ENCODE results near the gene EYS. TPM values are rescaled to one million over a fixed set of nuclear protein-coding genes. Genes with fewer than 3 reads are reported as not detected.

EYS gene
- total and polyA plus RNA-seq, 2 experiments from 2014 or later = 0.04 TPM; not detected in 1

DNA sequence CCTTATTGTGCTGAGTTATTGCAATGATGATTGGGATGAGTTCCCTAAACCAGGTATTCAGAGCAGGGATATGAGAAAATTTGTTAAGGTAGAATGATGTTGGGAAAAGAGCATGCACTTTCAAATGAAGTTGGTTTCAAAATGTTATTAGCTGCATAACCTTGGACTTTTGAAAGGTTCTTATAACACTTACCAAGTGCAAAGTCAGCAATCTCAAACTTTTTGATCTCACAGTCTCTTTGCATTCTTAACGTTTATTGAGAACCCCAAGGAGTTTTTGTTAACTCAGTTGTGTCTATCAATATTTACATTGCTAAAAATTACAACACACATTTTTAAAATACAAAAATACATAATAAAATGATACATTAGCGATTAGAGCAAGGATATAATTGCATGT lies 1269.0 kb downstream of the EYS start:
- DNase-seq = no peak
- H3K9me2 ChIP-seq (ENCODE audit: insufficient read depth) = no peaks in the 10 kb centered on the region
- TF ChIP-seq EZH2phosphoT487 (IDR thresholded peaks at IDR 0.05; ENCODE audit: insufficient read depth, low read depth) (no peak), EZH2 (IDR thresholded peaks at IDR 0.05; ENCODE audit: insufficient read depth, poor library complexity, severe bottlenecking) (no peak)
- H3F3A ChIP-seq (ENCODE audit: insufficient read depth) = no peaks in the 10 kb centered on the region
- no peaks in the 10 kb centered on the region for H4K20me1 ChIP-seq (ENCODE audit: insufficient read depth)
- no peak overlapping the region for H3K27ac ChIP-seq
- WGBS, 2 experiments (ENCODE audit: low coverage in 1 of 2, low lambda C conversion rate in 2 of 2, missing lambda C conversion rate in 2 of 2) = 38 to 44% methylated on average over 2 of the region's 2 CpGs
- no peak overlapping the region for H3K9ac ChIP-seq
- H2AFZ ChIP-seq = no peak overlapping the region
- H3K4me2 ChIP-seq (ENCODE audit: unreplicated experiment) = no peak overlapping the region
- H3K9me3 ChIP-seq (ENCODE audit: low read depth) = no peaks in the 10 kb centered on the region
- no peaks in the 10 kb centered on the region for H3K79me2 ChIP-seq (ENCODE audit: insufficient read depth)
- H3K4me1 ChIP-seq (ENCODE audit: insufficient read depth) = no peaks in the 10 kb centered on the region
- H3K4me3 ChIP-seq = no peak overlapping the region
- no peaks in the 10 kb centered on the region for H3K27me3 ChIP-seq (replicated peaks; ENCODE audit: insufficient read depth)
- in situ Hi-C loops (cut with MboI) = no loop called here
- no peaks in the 10 kb centered on the region for H3K36me3 ChIP-seq (ENCODE audit: low read depth)

DNA sequence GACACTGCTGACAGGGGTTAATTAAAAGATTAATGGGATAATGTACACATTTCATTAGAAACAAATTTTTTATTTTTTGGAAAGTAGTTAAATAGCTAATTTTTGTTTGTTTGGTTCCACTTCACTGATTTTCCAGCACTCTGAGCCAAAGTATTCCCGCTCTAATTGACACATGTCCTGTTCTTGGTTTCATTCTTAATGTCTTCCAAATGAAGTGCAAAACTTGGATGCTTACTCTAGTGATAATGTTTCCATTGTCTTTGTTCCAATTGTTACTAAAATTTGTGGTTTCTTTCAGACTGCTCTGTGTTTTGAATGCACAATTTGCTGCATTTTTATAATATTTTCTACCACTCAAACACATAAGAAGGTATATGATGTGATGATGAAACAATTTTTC lies 1277.1 kb downstream of the EYS start:
- H3K4me1 ChIP-seq (ENCODE audit: insufficient read depth) = no peaks in the 10 kb centered on the region
- H3K4me2 ChIP-seq (ENCODE audit: unreplicated experiment) = no peak overlapping the region
- H3K27me3 ChIP-seq (replicated peaks; ENCODE audit: insufficient read depth) = no peaks in the 10 kb centered on the region
- H3K79me2 ChIP-seq (ENCODE audit: insufficient read depth) = no peaks in the 10 kb centered on the region
- no peaks in the 10 kb centered on the region for H3K9me2 ChIP-seq (ENCODE audit: insufficient read depth)
- H4K20me1 ChIP-seq (ENCODE audit: insufficient read depth) = no peaks in the 10 kb centered on the region
- no peak overlapping the region for H3K4me3 ChIP-seq
- no peaks in the 10 kb centered on the region for H3K9me3 ChIP-seq (ENCODE audit: low read depth)
- 0 to 6% methylated on average over 1 of the region's 1 CpG for WGBS, 2 experiments (ENCODE audit: low coverage in 1 of 2, low lambda C conversion rate in 2 of 2, missing lambda C conversion rate in 2 of 2)
- H2AFZ ChIP-seq = no peak overlapping the region
- H3K36me3 ChIP-seq (ENCODE audit: low read depth) = no peaks in the 10 kb centered on the region
- no peak overlapping the region for H3K27ac ChIP-seq
- no peaks in the 10 kb centered on the region for H3F3A ChIP-seq (ENCODE audit: insufficient read depth)
- in situ Hi-C loops (cut with MboI) = no loop called here
- TF ChIP-seq EZH2 (IDR thresholded peaks at IDR 0.05; ENCODE audit: insufficient read depth, poor library complexity, severe bottlenecking) (no peak), EZH2phosphoT487 (IDR thresholded peaks at IDR 0.05; ENCODE audit: insufficient read depth, low read depth) (no peak)
- no peak for DNase-seq
- no peak overlapping the region for H3K9ac ChIP-seq

DNA sequence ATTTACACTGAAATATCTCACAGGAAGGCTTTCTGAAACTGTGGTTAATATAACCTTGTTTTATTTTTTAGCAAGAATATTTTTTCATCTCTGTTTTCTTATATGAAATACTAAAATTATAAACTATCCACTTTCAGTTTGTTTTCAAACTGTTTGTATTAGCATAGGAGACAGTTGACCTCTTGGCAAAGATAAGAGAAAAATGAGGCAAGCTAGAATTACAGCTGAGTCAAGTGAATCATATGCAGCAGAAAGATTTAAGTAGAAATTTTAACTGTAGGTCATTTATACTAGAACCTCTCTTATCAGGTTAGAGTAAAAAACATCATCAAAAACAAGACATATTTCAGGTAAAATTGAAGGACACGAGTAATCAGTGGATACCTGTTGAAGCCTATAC lies 1278.8 kb downstream of the EYS start:
- H3K4me3 ChIP-seq = no peak overlapping the region

DNA sequence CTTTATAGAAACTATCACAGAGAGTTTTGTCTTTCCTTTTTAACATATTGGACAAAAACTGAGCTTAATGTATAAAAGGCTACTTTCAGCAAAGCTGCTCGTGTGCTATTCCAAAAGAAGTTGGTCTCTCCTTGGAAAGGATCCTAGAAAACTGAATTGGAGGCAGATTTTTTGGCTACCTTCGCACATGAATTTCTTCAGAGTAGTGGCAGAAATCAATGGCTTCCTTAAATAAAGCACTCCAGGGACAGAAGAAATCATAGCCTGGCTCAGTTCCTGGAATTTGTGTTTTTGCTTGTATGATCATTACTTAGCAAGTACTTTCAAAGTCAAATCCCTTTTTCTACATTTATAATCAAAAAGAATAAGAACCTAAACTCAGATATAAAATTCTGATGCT lies 1291.1 kb downstream of the EYS start:
- Histone ChIP-seq H3K79me2 (ENCODE audit: insufficient read depth) (no peaks in the 10 kb centered on the region), H3K9me3 (ENCODE audit: low read depth) (no peaks in the 10 kb centered on the region), H3K4me1 (ENCODE audit: insufficient read depth) (peaks cover 7% of the 10 kb centered on the region), H4K20me1 (ENCODE audit: insufficient read depth) (no peaks in the 10 kb centered on the region), H3F3A (ENCODE audit: insufficient read depth) (no peaks in the 10 kb centered on the region), H3K9me2 (ENCODE audit: insufficient read depth) (no peaks in the 10 kb centered on the region), H3K27me3 (replicated peaks; ENCODE audit: insufficient read depth) (no peaks in the 10 kb centered on the region), H3K4me2 (ENCODE audit: unreplicated experiment) (no peak overlapping the region), H3K27ac (no peak overlapping the region), H3K36me3 (ENCODE audit: low read depth) (no peaks in the 10 kb centered on the region), H3K9ac (no peak overlapping the region), H3K4me3 (no peak overlapping the region), H2AFZ (no peak overlapping the region)
- in situ Hi-C loops (cut with MboI) = no loop called here
- 4 to 8% methylated on average over 2 of the region's 2 CpGs for WGBS, 2 experiments (ENCODE audit: low coverage in 1 of 2, low lambda C conversion rate in 2 of 2, missing lambda C conversion rate in 2 of 2)
- TF ChIP-seq EZH2 (IDR thresholded peaks at IDR 0.05; ENCODE audit: insufficient read depth, poor library complexity, severe bottlenecking) (no peak), EZH2phosphoT487 (IDR thresholded peaks at IDR 0.05; ENCODE audit: insufficient read depth, low read depth) (no peak)
- peak; percentile 2 for DNase-seq

More for the DNA sequence above, 1278.8 kb downstream of the EYS start:
- H3K9ac ChIP-seq = no peak overlapping the region
- no peak overlapping the region for H3K4me2 ChIP-seq (ENCODE audit: unreplicated experiment)
- H3K27ac ChIP-seq = no peak overlapping the region
- no peak for DNase-seq
- no peaks in the 10 kb centered on the region for H3F3A ChIP-seq (ENCODE audit: insufficient read depth)
- no peaks in the 10 kb centered on the region for H3K79me2 ChIP-seq (ENCODE audit: insufficient read depth)
- H3K4me1 ChIP-seq (ENCODE audit: insufficient read depth) = no peaks in the 10 kb centered on the region
- in situ Hi-C loops (cut with MboI) = no loop called here
- H3K9me3 ChIP-seq (ENCODE audit: low read depth) = no peaks in the 10 kb centered on the region
- H3K9me2 ChIP-seq (ENCODE audit: insufficient read depth) = no peaks in the 10 kb centered on the region
- no peaks in the 10 kb centered on the region for H3K36me3 ChIP-seq (ENCODE audit: low read depth)
- WGBS, 2 experiments (ENCODE audit: low coverage in 1 of 2, low lambda C conversion rate in 2 of 2, missing lambda C conversion rate in 2 of 2) = 13 to 23% methylated on average over 1 of the region's 1 CpG
- no peak overlapping the region for H2AFZ ChIP-seq
- no peak for TF ChIP-seq EZH2phosphoT487 (IDR thresholded peaks at IDR 0.05; ENCODE audit: insufficient read depth, low read depth)
- no peak for TF ChIP-seq EZH2 (IDR thresholded peaks at IDR 0.05; ENCODE audit: insufficient read depth, poor library complexity, severe bottlenecking)
- H4K20me1 ChIP-seq (ENCODE audit: insufficient read depth) = no peaks in the 10 kb centered on the region
- H3K27me3 ChIP-seq (replicated peaks; ENCODE audit: insufficient read depth) = no peaks in the 10 kb centered on the region

DNA sequence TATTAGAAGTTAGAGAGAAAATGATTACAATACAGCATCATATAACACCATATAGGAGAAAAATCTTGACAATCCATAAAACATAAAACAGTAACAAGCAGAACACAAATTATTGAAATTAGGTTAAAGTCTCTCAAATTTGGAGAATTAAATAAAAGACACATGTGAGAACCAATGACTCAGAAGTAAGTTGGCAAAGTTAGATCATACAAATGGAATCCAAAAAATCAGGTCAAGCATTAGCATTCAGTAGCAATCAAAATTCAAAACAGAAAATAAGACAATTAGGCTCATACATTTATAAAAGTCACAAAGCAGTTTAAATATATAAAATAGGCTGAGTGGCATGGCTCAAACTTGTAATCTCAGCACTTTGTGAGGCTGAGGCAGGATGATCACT lies 1295.8 kb downstream of the EYS start:
- Histone ChIP-seq H3K9me2 (ENCODE audit: insufficient read depth) (no peaks in the 10 kb centered on the region), H3K4me2 (ENCODE audit: unreplicated experiment) (peak overlapping the region; percentile 34), H3K4me1 (ENCODE audit: insufficient read depth) (peaks cover 12% of the 10 kb centered on the region), H3K4me3 (no peak overlapping the region), H3F3A (ENCODE audit: insufficient read depth) (no peaks in the 10 kb centered on the region), H4K20me1 (ENCODE audit: insufficient read depth) (no peaks in the 10 kb centered on the region), H3K36me3 (ENCODE audit: low read depth) (no peaks in the 10 kb centered on the region), H2AFZ (0 out of 2 replicates have a peak overlapping the region, but pooled peaks have one; percentile 16), H3K27ac (no peak overlapping the region), H3K9ac (no peak overlapping the region), H3K9me3 (ENCODE audit: low read depth) (no peaks in the 10 kb centered on the region), H3K27me3 (replicated peaks; ENCODE audit: insufficient read depth) (no peaks in the 10 kb centered on the region), H3K79me2 (ENCODE audit: insufficient read depth) (no peaks in the 10 kb centered on the region)
- peak; percentile 60 for DNase-seq
- no peak for TF ChIP-seq EZH2 (IDR thresholded peaks at IDR 0.05; ENCODE audit: insufficient read depth, poor library complexity, severe bottlenecking)
- TF ChIP-seq EZH2phosphoT487 (IDR thresholded peaks at IDR 0.05; ENCODE audit: insufficient read depth, low read depth) = no peak
- in situ Hi-C loops (cut with MboI) = no loop called here

Data from GM23248 (cell line).